ENCODE data around the gene SERPINA9.

Gene SERPINA9

GRCh38 chr14:94478420-94478819 is 2.4 kb upstream of the SERPINA9 start:
- Histone ChIP-seq H3K27me3 (ENCODE audit: low read depth, low read length) (no peaks in the 10 kb centered on the region), H3K36me3 (replicated peaks; ENCODE audit: low read depth, low read length) (peaks cover 9% of the 10 kb centered on the region), H4K20me1 (ENCODE audit: insufficient read depth, low read length) (no peaks in the 10 kb centered on the region), H3K9ac (ENCODE audit: low read length) (no peak overlapping the region), H3K4me1 (ENCODE audit: low read length) (peaks cover 37% of the 10 kb centered on the region), H3K4me2 (ENCODE audit: low read length) (no peak overlapping the region), H3K4me3 (ENCODE audit: low read length) (no peak overlapping the region), H3K79me2 (ENCODE audit: low read length) (no peaks in the 10 kb centered on the region), H3K27ac (ENCODE audit: low read length) (no peak overlapping the region), H3K9me3 (ENCODE audit: insufficient read depth, low read length) (peaks cover 15% of the 10 kb centered on the region; the same call in 1 of the 2 replicates), H2AFZ (ENCODE audit: low read depth, low read length) (no peak overlapping the region)
- TF ChIP-seq EZH2phosphoT487 (IDR thresholded peaks at IDR 0.05; ENCODE audit: low read depth) (no peak), CTCF (IDR thresholded peaks at IDR 0.05; ENCODE audit: low read depth, low read length) (no peak)

GRCh38 chr14:94474581-94475031 is 1.4 kb downstream of the SERPINA9 start:
- H3K27ac ChIP-seq (ENCODE audit: low read length) = no peak overlapping the region
- H3K9me3 ChIP-seq (ENCODE audit: insufficient read depth, low read length) = peaks cover 15% of the 10 kb centered on the region; the same call in 1 of the 2 replicates
- peaks cover 9% of the 10 kb centered on the region for H3K36me3 ChIP-seq (replicated peaks; ENCODE audit: low read depth, low read length)
- no peaks in the 10 kb centered on the region for H3K79me2 ChIP-seq (ENCODE audit: low read length)
- no peak overlapping the region for H3K9ac ChIP-seq (ENCODE audit: low read length)
- H3K4me2 ChIP-seq (ENCODE audit: low read length) = no peak overlapping the region
- no peak overlapping the region for H2AFZ ChIP-seq (ENCODE audit: low read depth, low read length)
- H3K27me3 ChIP-seq (ENCODE audit: low read depth, low read length) = no peaks in the 10 kb centered on the region
- peaks cover 48% of the 10 kb centered on the region for H3K4me1 ChIP-seq (ENCODE audit: low read length)
- TF ChIP-seq CTCF (IDR thresholded peaks at IDR 0.05; ENCODE audit: low read depth, low read length) (no peak), EZH2phosphoT487 (IDR thresholded peaks at IDR 0.05; ENCODE audit: low read depth) (no peak)
- H3K4me3 ChIP-seq (ENCODE audit: low read length) = no peak overlapping the region
- H4K20me1 ChIP-seq (ENCODE audit: insufficient read depth, low read length) = no peaks in the 10 kb centered on the region

- Histone ChIP-seq H3K27me3 (ENCODE audit: low read depth, low read length) (no peaks in the 10 kb centered on the region), H3K4me3 (ENCODE audit: low read length) (no peak overlapping the region), H3K4me1 (ENCODE audit: low read length) (peaks cover 48% of the 10 kb centered on the region), H3K79me2 (ENCODE audit: low read length) (no peaks in the 10 kb centered on the region), H4K20me1 (ENCODE audit: insufficient read depth, low read length) (no peaks in the 10 kb centered on the region), H3K36me3 (replicated peaks; ENCODE audit: low read depth, low read length) (peaks cover 7% of the 10 kb centered on the region), H3K4me2 (ENCODE audit: low read length) (peak overlapping the region; percentile 41), H2AFZ (ENCODE audit: low read depth, low read length) (peak overlapping the region; percentile 42; the same call in 1 of the 2 replicates), H3K9ac (ENCODE audit: low read length) (no peak overlapping the region), H3K27ac (ENCODE audit: low read length) (no peak overlapping the region), H3K9me3 (ENCODE audit: insufficient read depth, low read length) (peaks cover 10% of the 10 kb centered on the region; the same call in 1 of the 2 replicates)
- no peak for TF ChIP-seq EZH2phosphoT487 (IDR thresholded peaks at IDR 0.05; ENCODE audit: low read depth)
- no peak for TF ChIP-seq CTCF (IDR thresholded peaks at IDR 0.05; ENCODE audit: low read depth, low read length)
These were observed 2.2 kb downstream of the SERPINA9 start for GRCh38 chr14:94473666-94474410.

GRCh38 chr14:94472842-94473241 is 3.2 kb downstream of the SERPINA9 start:
- Histone ChIP-seq H3K4me1 (ENCODE audit: low read length) (peaks cover 48% of the 10 kb centered on the region), H3K9ac (ENCODE audit: low read length) (no peak overlapping the region), H3K27ac (ENCODE audit: low read length) (peak overlapping the region; percentile 46), H3K9me3 (ENCODE audit: insufficient read depth, low read length) (peaks cover under 1% of the 10 kb centered on the region; the same call in 1 of the 2 replicates), H3K4me2 (ENCODE audit: low read length) (peak overlapping the region; percentile 52), H3K4me3 (ENCODE audit: low read length) (peak overlapping the region; percentile 13), H3K36me3 (replicated peaks; ENCODE audit: low read depth, low read length) (no peaks in the 10 kb centered on the region), H4K20me1 (ENCODE audit: insufficient read depth, low read length) (no peaks in the 10 kb centered on the region), H3K79me2 (ENCODE audit: low read length) (no peaks in the 10 kb centered on the region), H3K27me3 (ENCODE audit: low read depth, low read length) (no peaks in the 10 kb centered on the region), H2AFZ (ENCODE audit: low read depth, low read length) (peak overlapping the region; percentile 8; the same call in 1 of the 2 replicates)
- TF ChIP-seq EZH2phosphoT487 (IDR thresholded peaks at IDR 0.05; ENCODE audit: low read depth) = no peak
- no peak for TF ChIP-seq CTCF (IDR thresholded peaks at IDR 0.05; ENCODE audit: low read depth, low read length)

Measured in OCI-LY3 (cell line).